IPS DF 4.7 (cell line): ENCODE data around the gene SUGP1.

Source experiments
- DNase-seq: peaks from one replicate; pipeline ENCODE4 v3.0.0-alpha.2; 2013; ENCODE audit warnings: low spot score; ENCODE audit errors: extremely low read depth

SUGP1 gene

DNA sequence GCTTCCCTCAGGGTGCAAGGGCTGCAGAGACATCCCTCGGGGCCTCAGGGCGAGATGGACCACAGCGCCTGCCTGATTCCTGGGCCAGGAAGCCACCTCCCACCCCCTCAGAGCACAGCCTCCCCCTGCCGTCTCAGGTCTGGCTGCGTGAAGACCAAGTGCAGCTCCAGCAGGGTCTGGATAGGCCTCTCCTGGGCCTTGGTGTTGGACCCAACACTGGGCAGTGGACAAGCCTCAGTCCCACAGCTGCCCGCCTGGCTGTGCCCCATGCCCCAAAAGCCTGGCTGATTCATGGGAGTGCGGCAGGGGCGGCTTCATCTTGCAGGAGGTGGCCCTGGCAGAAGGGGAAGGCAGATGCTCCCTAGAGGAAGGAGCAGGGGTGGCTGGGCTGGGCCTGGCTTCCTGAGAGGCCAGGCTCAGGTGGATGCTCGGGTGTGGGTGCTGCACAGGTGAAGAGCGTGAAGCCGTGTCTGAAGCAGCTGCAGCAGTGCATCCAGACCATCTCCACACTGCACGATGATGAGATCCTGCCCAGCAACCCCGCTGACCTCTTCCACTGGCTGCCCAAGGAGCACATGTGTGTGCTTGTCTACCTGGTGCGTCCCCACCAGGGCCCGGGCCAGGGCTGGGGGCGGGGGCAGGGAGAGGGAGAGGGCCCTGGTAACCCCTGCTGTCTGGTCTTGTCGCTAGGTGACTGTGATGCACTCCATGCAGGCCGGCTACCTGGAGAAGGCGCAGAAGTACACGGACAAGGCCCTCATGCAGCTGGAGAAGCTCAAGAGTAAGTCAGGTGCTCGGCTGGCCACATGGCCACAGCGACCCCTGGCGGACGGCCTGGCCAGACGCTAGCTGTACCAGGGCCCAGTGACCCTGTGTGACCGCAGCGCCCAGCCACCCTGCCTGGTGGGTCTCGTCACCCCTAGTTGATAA is 22.0 kb upstream of the SUGP1 start:
- no peak for DNase-seq

GRCh38 chr19:19341026-19341425 is 20.7 kb upstream of the SUGP1 start:
- no peak for DNase-seq

DNA sequence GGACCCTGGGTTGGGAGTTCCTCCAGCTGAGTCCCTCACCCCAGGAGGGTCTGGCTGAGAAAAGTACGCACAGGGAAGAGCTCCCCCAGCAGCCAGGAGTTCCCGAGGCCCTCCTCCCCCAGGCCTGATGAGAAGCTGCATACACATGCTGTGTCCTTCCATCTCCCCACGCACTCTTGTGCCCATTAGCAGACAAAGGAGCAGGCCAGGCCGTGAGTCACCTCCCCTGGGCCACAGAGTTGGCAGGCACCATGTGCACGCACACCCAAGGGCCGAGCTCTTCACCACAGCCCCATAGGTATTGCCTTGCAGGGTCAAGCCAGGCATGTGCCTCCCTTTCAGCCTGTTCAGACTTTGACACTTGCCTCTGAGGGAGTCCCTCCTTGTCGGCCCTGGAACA is 17.8 kb upstream of the SUGP1 start:
- no peak for DNase-seq

DNA sequence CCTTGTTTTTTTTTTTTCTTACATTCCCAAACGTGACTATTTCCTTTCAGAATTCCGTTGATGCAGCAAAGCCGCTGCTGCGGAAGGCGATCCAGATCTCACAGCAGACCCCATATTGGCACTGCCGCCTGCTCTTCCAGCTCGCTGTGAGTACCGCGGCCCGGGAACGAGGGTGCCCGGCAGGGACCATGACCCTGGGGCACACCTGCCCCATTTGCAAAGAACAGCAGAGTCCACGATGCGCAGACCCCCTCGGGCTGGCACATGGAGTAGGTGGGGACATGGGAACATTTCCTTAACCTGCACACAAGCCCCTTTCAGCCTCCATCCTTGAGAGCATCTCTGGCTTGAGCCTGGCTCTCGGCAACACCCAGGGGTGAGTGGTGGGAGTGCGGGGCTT is 16.8 kb upstream of the SUGP1 start:
- no peak for DNase-seq

GRCh38 chr19:19336597-19336996 is 16.3 kb upstream of the SUGP1 start:
- no peak for DNase-seq

DNA sequence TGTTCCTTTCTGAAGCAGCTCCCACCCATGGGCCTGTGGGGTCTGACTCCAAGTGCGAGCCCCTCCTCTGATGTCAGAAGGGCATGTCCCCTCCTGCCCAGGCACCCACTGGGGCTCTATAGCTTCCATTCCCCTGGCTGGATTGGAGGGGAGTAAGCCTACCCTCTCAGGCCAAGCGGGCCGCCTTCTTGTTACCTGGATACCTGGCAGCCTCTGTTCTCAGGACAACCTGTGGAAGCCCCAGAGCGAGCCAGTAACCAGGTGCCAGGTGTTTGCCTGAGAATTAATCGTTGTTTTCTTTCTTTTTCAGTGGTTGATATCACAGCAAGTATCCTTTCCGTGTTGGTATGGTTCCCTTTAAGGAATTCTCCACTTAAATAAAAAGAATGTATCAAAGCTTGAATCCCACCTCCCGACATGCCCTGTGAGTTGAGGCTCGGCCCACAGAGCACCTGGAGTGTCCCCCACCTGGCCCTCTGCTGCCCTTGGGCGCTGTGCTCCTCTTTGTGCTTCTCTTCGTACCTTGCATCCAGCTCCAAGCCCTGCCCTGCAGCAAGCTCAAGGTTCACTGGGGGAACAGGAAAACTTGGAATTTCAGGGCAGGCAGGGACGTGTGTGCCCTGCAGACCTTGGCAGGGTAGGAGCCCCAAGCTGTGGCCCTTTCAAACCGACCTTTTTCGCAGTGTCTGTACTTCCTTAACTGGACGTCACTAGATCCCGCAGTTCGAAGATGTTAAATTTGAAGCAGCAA is 15.3 kb upstream of the SUGP1 start:
- no peak for DNase-seq

GRCh38 chr19:19334989-19335344 is 14.7 kb upstream of the SUGP1 start:
- no peak for DNase-seq

GRCh38 chr19:19334063-19334988 is 14.0 kb upstream of the SUGP1 start:
- no peak for DNase-seq

DNA sequence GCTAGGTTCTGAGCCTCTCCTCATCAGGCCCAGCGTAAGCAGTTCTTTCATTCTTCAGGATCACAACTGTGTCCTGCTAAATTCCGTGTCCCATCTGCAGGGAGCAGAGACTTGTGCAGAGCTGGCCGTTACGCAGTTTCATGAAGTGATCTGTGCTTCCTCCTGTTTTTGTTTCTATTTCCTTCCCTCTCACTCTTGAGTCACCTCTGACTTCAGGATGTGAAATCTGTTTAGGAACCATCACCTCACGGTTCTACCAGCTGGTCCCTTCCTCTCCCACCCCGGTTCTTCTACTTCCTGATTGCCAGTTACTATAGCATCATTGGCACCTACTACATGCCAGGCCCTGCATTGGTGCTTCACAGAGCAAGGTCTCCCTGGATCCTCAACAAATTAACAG is 8.8 kb upstream of the SUGP1 start:
- no peak for DNase-seq

DNA sequence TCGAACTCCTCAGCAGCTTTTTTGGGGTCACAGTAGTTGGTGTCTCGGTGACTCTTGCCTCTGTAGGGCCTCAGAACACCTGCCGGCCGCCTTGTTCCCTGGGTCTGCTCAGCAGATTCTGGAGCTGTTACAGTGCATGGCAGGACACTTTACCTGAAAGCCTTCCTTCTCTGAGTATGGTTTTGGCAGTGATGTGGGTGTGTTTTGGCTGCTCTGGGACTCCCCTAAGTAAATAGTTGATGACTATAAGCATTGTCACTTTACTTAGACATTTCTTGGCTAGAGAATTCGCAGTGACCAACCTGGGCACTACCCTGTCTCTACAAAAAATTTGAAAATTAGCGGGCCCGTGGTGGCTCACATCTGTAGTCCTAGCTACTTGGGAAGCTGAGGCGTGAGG is 7.4 kb upstream of the SUGP1 start:
- no peak for DNase-seq

GRCh38 chr19:19324059-19324770 is 3.9 kb upstream of the SUGP1 start:
- DNase-seq, result no peak

GRCh38 chr19:19321141-19321577 is 850 bp upstream of the SUGP1 start:
- DNase-seq, result no peak

DNA sequence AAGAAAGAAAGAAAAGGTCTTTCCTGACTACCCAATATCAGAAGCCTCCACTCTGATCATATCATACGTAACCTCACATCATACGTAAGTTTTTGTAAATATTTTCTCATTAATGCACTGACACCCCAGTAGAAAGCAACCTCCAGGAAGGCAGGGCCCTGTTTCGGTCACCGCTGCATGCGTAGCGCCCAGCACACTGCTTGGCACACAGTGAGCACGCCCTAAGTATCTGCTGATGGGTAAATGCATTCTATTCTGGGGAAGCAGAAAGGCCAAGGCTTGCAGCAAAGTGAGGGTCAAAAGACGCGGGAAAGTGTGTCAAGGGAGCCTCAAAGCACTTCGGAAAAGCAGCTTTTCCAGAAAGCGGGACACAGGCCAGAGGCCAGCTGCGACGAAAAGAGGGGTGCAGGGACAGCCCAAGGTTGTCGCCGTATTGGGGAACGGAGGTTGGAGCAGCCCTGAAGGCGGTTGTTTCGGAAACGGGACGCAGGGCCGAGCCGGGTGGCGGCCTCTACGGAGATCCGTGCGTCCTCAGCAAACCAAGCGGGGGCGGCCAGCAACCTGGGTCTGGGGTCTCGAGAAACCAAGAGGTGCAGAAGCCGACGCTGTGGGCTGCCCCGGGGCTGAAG is 463 bp downstream of the SUGP1 start:
- DNase-seq, result no peak

DNA sequence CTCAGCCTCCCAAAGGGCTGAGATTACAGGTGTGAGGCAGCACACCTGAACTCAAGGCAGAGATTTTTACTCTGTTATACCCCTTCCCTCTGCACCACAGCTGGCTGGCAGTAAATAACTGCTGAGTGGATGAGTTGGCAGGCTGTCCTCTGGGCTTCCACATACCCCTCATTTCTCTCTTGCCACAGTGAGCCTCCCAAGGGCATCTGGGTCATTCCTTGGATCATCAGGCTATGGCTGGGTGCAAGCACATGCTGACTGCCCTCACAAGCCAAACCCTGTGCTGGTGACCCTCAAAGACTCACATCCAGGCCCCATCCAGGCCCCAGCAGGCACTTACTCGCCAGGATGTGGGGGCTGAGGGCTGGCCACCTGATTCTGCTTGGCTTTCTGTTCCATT is 4.2 kb downstream of the SUGP1 start:
- no peak for DNase-seq

- DNase-seq, result no peak
Measured at GRCh38 chr19:19315444-19315843, 4.9 kb downstream of the SUGP1 start.

- DNase-seq, result no peak
Measured at GRCh38 chr19:19308373-19308772, 11.9 kb downstream of the SUGP1 start.

DNA sequence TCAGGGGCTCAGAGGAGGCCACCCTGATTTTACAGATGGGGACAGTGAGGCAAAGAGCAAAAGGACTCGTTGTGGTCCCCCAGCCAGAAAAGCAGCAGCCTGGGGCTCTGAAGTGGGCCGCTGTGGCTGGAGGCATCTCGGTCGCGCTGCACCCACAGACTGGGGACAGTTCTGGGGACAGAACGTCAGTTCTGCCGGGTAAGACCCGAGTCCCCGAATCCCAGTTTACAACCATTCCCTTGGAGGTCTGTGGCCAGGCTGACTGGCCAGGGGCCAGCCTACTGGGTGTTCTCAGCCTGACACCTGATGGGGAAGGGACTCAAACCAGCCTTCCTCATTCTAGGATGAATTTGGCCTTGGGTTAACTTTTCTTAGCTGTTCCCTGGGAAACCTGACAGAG is 14.1 kb downstream of the SUGP1 start:
- no peak for DNase-seq

DNA sequence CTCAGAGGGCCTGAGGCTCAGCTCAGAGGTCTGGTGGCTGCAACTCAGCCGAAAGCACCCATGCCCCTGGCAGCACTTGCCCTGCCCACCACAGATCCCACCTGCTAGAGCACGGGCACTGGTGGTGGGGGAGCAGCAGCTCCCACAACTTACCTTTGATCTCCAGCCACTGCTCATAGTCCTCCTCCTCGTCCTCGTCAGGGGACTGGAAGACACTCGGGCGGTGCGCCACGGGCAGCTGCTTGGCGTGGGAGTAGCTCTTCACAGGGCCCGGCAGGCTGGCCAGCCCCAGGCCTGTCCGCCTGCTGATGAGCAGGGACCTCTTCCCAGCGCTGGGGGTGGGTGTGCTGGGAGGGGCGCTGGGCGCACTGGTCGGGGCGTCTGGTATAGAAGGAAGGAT is 14.6 kb downstream of the SUGP1 start:
- no peak for DNase-seq

GRCh38 chr19:19305066-19305465 is 15.2 kb downstream of the SUGP1 start:
- no peak for DNase-seq

DNA sequence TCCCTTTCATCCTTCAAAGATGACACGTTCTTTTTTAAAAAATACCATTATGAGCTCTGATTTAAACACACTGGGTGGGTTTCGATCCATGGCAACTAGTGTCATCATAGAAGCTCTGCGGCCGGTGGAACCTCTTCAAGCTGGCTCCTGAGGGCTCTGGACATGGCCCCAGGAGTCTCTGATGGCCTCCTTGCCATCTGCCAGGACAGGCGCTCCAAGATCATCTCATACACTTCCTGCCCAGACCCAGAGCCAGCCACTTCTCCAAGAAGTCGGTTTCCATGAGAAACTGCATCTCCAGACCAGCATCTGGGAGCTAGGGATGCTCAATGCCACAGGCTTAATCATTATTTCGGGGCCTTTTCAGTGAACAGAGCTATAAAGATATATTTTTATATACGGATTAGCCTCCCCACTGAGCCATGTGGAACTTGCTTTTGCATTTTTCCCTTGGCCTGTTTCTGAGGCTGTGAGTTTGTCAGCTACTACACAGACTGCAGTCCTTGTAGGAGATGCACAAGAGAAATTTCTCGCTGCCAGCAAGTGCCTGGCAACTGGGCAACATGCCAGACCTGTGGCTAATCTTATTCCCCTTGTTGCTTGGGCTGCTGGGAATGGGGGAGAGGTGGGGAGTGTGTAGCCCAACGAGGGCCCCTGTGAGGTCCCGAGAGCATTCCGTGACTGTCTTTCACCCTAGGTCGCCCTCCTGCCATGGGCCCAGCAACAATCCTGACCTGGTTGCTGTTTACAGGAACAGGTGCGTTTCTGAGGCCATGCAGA is 15.9 kb downstream of the SUGP1 start:
- no peak for DNase-seq
